ENCODE measurements around the gene AFF4.
A peak's percentile ranks its signal among the peaks of the same experiment; 100 is the strongest.

Gene AFF4

GRCh38 chr5:132850066-132850465 lies 113.4 kb downstream of the AFF4 start:
- no peak for DNase-seq

GRCh38 chr5:132849347-132849746 lies 114.1 kb downstream of the AFF4 start:
- no peak for DNase-seq

- DNase-seq = no peak
Measured at GRCh38 chr5:132848270-132848669, 115.2 kb downstream of the AFF4 start.

GRCh38 chr5:132841305-132841704 lies 122.1 kb downstream of the AFF4 start:
- peak in 1 of 14 donors; percentile 39 for DNase-seq

GRCh38 chr5:132840896-132841295 lies 122.5 kb downstream of the AFF4 start:
- no peak for DNase-seq

DNA sequence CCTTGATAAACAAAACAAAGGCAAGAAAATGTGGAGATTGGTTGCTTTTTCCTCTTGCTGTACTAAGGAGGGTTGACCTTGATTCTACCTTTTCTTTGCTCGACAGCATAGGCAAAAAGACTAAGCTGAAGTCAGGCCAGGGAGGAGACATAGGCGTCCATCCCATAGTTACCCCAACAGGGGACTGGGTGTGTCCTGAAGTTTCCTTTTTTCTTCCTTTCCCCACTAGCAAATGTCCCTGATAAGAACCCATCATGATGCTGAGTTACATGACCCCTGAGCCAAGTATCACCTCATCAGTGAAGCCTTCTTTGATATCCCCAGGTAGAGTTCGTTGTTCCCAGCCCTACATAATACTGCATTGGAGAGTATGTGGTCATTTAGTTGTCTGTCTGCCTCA lies 123.1 kb downstream of the AFF4 start:
- no peak for DNase-seq

DNA sequence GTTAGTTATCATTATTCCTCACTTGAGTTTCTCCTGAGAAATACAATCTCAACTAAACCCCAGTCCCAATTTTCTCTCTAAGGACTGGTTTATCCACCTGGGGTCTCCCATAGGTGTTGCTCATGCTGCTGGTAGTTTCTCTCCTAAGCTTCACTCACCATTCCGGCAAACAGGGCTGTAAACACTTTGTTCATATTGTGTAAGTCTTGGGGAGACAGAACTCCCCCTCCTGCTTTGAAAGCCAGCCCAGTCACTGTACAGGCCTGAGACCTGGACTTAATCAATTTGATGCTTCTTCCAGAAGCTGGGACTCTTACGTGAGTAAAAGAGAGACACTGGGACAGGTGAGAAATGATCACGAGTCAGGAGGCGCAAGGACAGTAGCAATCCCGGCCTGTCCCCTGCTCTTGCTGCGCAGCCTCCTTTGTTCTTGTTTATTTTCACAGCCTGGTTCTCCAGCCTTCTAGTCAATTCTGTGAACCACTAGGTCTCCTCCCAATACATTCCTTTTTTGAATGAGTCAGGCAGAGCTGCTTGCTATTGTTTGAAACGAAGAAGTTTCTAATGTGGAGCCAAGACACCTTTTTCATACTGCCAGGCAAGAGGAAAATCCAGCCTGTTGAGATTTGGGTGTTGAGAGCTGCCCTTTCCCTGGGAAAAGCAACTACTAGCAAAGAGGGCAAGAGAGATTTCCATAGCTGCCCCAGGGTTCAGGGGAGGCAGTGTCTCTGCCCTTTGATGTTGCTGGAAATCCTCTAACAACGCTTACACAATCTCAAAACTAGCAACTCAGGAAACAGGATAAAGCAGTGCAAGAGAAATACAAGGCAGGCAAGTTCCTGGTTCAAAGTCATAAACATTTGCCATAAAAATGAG lies 123.8 kb downstream of the AFF4 start:
- no peak for DNase-seq

GRCh38 chr5:132838516-132839282 lies 124.7 kb downstream of the AFF4 start:
- DNase-seq = peak in 1 of 14 donors; percentile 62

DNA sequence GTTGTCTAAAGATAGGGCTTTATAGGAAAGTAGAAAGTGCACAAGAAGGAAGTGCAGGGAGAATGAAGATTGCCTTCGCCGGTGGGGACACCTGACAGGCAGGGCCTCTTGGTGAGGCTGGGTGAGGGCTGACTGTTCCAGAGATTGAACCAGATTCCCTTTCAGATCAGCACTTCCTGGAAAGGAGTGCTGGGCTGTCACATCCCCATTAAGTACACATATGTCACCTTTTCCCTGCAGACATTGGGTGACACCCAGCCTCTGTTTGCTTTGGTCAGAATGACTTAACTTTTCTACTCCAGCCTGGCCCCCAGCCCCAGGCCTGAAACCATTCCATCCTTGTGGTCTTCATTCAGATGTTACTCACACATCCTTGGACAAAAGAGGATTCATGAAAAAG lies 125.6 kb downstream of the AFF4 start:
- DNase-seq = peak in 1 of 14 donors; percentile 17

- no peak for DNase-seq
Measured at GRCh38 chr5:132836852-132837251, 126.6 kb downstream of the AFF4 start.

DNA sequence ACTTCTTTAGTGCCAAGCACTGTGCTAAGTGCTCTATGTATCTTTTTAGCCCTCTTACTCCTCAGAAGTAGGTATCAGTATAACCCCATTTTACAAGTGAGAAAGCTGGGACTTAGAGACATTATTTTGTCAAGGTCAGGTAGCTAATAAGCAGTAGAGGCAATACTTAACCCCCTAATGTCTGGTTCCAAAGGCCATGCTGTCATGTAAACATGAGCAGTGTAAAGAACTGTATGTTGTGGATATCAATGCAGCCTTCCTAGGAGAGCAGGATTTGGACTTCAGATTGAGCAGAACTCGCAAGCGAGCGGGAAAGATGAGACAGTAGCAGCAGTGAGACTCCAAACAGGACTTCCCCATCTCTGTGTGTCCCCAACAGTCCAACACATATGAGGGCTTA lies 129.4 kb downstream of the AFF4 start:
- no peak for DNase-seq

GRCh38 chr5:132832612-132833011 lies 130.8 kb downstream of the AFF4 start:
- DNase-seq = no peak

DNA sequence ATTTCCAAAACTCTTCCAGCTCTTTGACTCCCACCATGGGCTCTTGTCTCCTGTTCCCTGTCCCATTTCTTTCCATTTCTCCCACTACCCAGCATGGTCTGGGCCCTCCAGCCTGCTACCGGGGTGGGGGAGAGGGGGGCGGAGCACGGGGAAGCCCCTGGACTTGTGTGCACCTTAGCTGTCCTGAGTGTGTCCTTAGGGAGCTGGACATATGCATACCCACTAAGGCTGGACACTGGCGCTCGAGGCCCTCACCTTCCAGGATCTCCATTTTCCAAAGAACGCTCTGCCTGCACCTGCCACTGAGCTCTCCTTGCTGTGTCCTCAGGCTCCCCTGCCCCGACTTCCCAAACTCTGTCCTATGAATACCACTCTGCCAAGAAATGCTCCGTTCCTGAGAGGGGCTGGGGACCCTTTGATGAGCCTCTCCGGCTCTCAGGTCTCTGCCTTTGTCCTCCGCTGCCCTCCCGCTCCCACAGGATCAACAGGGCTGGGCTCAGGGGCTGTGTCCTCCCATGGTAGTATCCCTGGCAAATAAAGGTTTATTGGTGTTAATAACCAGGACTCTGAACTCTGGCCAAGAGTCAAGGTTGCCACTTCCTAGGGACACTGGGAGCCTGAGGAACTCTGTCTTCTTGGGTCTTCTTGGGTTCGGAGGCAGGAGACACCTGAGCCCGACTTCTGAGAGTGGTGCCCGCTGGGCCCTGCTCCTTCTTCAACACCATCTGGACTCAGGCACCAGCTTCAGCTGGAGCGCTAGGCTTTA lies 132.2 kb downstream of the AFF4 start:
- no peak for DNase-seq

- DNase-seq = peak in 4 of 14 donors; percentile 31 to 67 (median 58)
Measured at GRCh38 chr5:132830436-132831094, 132.9 kb downstream of the AFF4 start, which contains the start of gene SHROOM1. SHROOM1 (minus strand) TSS chr5:132830647; CDS start chr5:132826140, 4,507 bp downstream.

GRCh38 chr5:132829742-132830435 lies 133.5 kb downstream of the AFF4 start:
- DNase-seq = peak in 12 of 14 donors; percentile 47 to 80 (median 62)

DNA sequence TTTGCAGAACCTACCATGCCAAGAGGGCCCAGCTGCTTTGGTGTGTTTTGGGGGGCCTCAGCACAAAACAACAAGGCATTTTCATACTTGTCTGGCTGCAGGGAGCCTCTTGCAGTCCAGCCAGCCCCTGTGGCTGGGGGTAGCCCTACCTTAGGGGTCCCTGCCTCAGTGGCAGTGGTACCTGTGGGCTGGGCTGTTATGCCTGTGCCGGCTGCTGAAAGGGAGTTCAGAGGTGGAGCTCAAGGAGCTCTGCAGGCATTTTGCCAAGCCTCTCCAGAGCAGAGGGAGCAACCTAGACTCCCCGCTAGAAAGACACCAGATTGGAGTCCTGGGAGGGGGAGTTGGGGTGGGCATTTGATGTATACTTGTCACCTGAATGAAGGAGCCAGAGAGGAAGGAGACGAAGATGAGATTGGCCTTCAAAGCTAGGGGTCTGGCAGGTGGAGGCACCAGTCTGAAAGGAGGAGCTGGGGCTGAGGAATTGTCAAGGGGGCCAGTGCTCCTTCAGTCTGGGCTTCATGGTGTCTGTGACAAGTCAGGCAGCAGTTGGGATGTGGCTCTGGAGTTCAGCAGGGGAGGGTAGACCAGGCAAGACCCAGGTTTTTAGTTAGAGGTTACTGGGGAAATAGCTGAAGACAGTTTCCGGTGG lies 134.5 kb downstream of the AFF4 start:
- DNase-seq = peak in 1 of 14 donors; percentile 47

GRCh38 chr5:132827943-132828673 lies 135.3 kb downstream of the AFF4 start:
- no peak for DNase-seq

GRCh38 chr5:132826424-132827082 lies 136.9 kb downstream of the AFF4 start:
- no peak for DNase-seq

- DNase-seq = no peak
Measured at GRCh38 chr5:132825834-132826391, 137.5 kb downstream of the AFF4 start.
